ENCODE results near the gene COX4I1.

GRCh38 chr16:85761861-85762260, 37.6 kb upstream of the COX4I1 start:
- TF ChIP-seq CTCF (IDR thresholded peaks at IDR 0.05; ENCODE audit: low read depth, low read length) (no peak), EZH2phosphoT487 (IDR thresholded peaks at IDR 0.05; ENCODE audit: low read depth) (no peak)
